HG03575 (cell line): ENCODE data around the gene CPED1.
"Not testable (repeated sequence)": the region's sequence is repeated elsewhere in the genome, so short reads cannot be mapped to it uniquely, and the experiment has no call there.

ENCODE experiments used
- ATAC-seq: cut with Tn5 transposase; IDR thresholded peaks from one replicate; pipeline ENCODE4 v1.9.1; 2021; ENCODE audit not compliant: unreplicated experiment, insufficient number of reproducible peaks, low FRiP score; ENCODE audit errors: extremely low read depth

Gene CPED1

DNA sequence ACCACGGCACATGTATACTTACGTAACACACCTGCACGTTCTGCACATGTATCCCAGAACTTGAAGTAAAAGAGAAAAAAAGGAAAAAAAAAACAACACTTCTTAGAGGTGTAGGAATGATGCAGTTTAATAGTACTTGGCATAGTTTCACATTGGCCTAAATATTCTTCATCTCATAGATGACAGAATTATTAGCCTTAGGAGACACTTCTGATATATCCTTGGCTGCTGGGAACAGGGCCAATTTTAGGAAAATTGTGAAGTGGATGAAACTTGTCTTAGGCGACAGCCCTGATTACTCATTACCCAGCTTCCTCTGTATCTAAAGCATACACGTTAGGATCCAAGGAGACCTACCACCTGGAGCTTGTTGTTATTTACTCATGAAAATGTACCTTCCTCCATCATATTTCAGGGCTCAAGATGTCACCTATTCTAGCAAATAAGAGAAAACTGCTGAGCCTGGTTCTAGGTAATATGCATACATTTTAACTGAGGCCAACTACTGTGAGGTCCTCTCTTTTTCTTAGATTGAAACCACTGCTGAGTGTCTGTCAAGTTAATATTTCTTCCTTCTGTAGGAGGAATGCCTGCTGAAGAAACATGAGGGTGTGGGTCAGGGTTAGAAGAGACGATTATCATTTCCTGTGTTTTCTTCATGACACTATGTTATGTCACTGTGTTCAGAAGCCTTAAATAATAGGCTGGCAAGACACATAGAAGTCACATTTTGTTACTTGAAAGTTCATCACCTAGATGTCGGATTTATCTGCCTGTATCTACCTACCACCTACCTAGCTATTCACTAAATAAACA lies 44.3 kb downstream of the CPED1 start:
- no peak for ATAC-seq

DNA sequence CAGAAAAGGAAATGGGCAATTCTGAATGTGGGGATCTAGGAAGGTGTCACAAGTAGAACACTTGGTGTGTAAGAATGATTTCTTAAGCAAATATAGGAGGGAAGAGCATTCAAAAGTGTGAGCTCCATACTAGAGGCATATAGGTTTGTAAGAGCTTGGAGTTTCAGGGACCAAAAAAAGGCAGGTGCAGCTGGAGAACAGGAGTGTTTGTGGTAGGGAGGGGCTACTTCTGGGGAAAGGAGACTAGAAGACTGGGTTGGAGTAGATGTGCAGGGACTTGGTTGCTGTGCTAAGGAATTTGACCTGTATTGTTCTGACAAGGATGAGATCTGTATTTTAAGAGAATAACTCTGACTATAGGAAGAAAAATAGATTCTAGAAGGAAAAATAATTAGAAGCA lies 46.4 kb downstream of the CPED1 start:
- ATAC-seq: no peak

DNA sequence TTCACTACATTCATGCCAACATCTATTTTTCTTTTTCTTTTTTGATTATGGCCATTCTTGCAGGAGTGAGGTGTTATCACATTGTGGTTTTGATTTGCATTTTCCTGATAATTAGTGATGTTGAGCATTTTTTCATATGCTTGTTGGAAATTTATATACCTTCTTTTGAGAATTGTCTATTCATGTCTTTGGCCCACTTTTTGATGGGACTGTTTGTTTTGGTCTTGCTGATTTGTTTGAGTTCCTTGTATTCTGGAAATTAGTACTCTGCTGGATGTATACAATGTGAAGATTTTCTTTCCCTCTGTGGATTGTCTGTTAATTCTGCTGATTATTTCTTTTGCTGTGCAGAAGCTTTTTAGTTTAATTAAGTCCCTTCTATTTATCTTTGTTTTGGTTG lies 48.3 kb downstream of the CPED1 start:
- ATAC-seq: not testable (repeated sequence)

DNA sequence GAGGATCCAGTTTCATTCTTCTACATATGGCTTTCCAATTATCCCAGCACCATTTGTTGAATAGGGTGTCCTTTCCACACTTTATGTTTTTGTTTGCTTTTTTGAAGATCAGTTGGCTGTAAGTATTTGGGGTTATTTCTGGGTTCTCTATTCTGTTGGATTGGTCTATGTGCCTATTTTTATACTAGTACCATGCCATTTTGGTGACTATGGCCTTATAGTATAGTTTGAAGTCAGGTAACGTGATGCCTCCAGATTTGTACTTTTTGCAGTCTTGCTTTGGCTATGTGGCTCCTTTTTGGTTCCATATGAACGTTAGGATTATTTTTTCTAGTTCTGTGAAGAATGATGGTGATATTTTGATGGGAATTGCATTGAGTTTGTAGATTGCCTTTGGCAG lies 48.8 kb downstream of the CPED1 start:
- ATAC-seq: not testable (repeated sequence)

DNA sequence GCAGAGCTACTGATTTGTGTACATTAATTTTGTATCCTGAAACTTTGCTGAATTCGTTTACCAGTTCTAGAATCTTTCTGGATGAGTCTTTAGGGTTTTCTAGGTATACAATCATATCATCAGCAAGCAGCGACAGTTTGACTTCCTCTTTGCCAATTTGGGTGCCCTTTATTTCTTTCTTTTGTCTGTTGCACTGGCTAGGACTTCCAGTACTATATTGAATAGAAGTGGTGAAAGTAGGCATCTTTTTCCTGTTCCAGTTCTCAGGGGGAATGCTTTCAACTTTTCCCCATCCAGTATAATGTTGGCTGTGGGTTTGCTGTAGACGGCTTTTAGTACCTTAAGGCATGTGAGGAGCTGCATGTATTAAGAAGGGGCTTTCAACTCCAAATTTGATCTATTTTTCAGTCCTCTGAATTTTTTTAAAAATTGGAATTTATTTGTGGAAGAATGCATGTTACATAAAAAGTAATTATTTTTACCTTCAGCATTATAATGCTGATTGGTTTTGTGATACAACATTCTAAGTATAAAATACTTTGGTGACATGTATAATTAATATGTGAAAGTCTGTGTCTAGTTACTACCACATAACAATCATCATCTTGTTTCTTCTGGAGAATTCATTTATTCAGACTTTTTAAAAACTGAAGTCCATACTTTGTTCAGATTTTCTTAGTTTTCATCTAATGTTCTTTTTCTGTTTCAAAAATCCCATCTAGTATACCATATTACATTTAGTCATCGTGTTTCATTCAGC lies 49.6 kb downstream of the CPED1 start:
- no peak for ATAC-seq

DNA sequence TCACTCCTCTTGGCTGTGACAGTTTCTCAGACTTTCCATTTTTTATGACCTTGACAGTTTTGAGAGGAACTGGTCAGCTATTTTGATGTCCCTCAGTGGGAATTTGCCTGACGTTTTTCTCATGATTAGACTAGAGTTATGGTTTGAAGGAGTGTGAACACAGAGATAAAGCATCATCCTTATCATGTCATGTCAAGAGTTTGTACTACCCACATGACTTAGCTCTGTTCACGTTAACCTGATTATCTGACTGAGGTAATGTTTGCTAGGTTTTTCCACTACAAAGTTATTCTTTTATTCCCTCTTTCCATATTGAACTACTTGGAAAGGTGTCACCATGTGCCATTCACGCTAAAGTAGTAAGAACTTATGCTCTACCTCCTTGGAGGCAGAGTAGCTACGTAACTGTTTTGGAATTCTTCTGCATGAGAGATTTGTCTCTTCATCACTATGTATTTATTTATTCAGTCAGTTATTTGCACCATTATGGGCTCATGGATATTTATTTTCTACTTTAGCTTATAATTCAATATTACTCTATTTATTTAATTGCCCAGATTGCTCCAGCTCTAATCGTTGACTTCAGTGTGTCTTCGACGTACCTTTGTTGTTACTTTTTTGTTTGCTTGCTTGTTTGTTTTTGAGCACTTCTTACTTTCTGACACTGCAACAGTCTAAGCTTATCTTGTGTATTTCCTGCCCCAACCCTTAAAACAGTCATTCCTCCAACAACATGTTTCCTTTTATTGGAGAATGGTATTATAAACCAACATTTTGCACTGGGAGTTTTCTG lies 50.4 kb downstream of the CPED1 start:
- no peak for ATAC-seq

DNA sequence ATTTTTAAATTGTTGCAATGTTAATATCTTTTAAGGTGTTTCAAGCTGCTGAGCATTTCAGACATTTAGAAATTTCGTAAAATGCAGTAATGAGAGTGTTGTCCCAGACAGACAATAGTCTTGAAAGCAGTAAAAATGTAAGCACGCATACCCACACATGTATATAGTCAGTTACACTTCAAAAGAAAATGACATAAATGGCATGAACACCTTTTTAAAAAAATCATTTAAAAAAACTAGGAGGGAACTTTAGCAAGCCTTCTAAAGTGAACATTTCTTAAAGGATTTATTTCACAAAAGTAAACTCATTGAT lies 51.0 kb downstream of the CPED1 start:
- ATAC-seq: no peak

DNA sequence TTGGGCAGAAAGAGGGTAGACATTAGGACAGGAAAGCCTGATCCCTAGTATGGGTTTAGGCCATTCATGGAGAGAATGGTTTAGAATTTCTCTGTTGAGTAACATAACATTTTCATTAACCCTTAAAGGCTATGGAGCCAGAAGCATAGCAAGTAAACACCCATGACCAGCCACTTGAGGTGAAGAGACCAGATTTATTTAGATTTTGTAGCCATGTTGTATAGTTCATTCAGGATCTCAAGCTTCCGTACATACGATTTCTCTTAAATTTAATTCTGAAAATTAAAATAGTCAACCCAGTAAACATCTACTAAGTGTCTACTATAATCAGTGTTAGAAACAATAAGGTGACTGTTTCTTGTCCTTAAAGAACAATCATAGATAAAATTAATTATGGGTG lies 51.5 kb downstream of the CPED1 start:
- no peak for ATAC-seq

DNA sequence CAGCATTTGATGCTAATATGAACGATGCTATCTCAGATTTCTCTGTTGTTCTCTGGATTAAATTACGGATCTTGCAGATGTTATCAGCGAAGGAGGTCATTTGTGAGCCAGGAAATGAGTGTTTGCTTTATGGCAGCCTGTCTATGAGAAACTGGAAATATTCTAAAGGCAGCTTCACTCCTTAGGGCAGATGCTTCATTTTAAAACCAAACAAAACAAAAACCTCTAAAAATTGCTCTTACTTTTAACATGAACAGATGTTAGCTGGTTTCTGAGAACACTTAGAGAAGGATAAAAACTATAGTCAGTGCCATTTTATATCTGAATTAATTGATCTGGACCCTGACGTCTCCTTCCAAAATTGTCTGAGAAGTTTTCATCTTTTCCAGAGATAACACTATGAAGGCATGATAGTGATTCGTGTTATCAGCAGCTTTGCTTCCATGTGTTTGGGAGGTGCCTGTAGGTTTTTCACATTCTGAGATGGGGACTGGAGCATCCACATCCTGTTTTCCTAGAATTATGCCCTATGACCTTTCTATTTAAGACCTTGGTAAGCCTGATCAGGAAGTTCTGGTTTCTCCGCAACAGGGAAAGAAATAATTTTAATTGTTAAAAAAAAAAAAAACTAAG lies 53.1 kb downstream of the CPED1 start:
- ATAC-seq: no peak

DNA sequence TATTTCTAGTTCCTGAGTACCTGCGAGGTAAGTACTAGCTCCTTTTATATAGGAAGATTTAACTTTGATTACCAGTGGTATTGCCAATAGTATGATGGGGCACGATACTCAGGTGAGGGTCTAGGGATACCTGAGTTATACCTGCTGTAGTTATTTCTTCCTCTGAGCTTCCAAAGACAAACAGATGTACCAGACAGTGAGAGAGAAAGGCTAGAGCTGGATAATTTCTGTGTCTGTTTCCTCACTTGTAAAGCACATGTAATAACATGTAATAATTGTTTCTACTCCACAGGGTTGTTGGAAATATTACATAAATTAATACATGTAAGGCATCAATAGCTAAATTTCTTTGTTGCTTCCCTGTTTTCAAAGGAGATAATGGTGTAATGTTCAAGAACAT lies 53.7 kb downstream of the CPED1 start:
- no peak for ATAC-seq

DNA sequence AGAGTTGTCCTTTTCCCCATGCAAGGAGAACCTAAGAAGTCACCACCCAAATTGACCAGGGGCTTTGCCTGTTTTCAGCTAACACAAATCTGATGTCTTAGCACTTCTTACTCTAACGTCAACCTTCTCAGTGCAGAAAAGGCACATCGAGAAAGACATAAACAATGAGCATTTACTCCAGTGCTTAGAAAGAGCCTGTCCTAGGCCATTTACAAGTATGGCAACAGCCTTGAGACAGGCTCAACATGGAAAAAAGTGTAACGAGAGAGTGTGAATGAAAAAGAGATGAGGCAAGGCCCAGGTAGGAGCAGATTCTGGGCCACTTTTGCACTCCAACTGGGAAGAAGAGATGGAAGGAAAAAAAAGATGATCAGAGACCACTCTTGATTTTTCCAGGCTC lies 54.4 kb downstream of the CPED1 start:
- no peak for ATAC-seq

DNA sequence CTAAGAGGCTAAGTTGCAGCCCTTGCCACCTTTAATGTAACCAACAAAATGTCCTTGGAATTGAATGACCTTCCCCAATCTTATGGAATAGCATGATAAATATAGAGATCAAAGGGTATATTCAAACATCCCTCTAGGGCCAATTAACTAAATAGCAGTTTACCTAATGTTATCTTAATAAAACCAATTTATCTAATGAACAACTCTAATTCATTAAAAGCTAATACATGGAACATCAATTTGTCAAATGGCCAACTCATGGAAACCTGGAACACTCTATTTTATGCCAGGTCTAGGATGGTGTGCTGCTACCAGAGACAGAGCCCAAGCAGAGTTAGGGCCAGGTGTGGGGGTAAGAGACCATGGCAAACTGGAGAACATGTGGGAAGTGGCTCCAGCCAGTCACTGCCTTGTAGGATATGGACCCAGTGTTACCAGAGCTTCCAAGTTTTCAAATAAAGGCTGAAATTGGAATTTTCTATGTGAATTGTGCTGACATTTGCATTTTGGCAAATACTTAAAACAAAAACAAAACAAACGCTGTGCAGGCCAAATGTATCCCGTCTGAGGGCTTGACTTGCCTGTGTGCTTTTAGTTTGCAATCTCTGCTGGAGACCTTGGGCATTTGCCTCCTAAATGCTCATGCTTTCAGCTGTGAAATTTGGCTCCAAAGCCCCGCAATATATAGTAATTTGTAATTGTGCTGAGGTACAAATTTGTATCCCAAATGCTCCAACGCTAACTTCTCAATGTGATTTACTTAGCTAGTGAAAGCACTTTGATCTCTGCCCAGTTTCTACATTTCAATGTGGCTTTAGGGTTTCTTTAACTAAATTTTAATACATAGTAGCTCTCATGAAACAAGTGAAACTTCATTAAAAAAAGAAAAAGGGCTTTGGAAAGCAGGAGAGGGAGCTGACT lies 55.1 kb downstream of the CPED1 start:
- ATAC-seq: no peak

DNA sequence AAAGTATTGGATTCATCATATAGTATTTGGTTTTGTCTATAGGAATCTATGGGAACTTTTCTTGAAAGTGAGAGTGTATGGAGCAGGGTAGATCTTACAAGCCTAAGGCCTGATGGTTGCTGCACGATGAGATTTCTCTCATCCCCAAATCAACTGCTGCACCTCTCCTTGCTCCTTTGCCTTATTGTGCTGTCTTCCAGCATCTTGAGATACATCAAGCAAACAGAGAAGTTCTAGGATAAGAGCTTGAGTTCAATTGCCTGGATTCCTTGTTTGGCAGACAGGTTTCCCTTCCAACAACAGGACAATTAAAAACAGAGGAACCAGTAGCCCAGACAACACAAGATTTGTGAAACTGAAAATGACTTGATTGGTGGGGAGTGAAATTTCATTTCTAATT lies 56.6 kb downstream of the CPED1 start:
- no peak for ATAC-seq

DNA sequence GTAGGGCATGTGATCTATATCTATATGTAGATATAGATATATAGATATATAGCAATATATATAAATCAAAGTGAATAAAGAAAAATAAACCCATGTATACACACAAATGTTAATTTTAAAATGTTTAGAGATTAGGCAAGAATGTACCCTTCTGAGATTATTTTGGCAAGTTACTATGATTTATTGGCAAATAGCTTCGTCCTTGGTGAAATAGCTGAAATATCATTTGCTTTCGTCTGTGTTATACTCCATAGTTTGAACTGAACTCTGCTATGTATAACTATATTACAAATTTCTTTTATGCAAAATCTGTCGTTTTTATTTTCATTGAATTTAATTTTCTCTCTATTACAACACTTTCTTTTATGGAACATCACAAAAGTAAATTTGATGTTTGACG lies 57.5 kb downstream of the CPED1 start:
- ATAC-seq: no peak

DNA sequence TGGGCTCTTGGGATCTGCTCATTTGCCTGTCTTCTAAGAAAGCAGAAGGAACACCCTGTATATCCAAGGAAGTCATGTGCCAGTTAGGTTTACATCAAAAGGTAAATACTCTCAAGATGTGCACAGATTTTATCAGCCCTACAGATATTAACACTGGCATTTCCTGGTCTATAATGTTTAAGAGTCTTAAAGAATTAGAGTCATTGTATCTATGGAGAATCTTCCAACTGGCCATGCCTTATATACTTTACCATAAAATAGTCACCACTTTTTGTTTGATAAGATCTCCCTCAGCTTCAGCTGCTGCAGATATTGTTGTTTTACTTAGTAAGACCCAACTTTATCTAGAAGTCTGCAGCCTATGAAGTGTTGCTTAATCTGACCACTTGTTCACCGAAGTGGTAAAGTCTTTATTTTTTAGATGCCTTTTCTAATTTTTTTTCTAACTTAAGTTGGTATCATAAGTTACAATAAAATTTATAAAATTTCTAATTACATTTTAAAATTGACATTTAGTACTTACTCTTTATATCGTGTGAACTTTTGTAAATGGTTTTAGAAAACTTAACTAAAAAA lies 58.5 kb downstream of the CPED1 start:
- ATAC-seq: no peak

DNA sequence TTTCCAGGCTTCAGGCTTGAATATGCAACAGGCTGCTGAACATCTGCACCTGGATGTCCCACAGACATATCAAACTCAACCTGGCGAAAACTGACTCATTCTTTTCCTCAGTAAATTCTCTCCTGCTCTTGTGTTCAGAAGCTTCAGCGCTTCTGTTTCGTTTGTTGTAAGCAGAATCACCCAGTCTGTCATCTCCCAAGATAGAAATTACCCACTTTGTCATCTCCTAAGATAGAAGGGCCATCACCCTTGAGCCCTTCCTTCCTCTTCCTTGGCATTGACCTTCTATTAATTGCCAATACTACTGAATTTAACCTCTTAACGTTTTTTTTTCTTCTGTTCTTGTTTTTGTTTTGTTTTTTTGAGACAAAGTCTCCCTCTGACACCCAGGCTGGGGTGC lies 59.7 kb downstream of the CPED1 start:
- ATAC-seq: no peak

DNA sequence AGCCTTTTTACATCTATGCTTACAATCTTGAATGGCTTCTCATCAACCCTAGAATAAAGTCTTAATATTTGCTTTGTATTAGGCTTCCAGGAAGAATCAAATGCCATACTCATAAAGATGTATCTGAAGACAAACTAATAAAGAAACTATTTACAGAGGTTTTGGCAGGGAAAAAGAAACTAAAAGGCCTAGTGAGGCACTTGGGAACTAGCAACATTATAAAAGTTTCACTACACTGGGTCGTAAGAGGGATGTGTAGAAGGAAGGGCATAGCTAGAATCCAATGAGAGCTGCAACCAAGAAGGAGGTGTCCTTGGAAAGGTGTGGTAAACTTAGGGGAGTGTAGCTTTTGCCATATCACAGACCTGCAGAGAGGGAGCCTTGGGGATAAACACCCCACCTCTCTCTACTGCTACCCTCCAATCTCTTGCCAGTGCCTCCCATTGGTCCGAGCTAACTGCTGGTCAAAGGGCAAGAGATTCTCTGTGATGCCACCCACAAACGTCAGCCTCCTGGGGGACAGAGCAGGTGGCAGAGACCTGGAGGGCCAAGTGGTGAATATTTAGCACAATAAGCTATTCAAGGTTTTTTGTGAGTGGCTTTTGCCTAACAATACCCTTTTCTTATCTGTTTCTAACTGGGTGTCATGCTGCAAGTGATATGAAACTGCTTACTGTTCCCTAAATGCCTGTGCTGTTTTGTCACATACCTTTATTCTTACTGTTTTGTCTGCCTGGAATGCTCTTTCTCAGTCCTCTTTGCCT lies 60.7 kb downstream of the CPED1 start:
- no peak for ATAC-seq

DNA sequence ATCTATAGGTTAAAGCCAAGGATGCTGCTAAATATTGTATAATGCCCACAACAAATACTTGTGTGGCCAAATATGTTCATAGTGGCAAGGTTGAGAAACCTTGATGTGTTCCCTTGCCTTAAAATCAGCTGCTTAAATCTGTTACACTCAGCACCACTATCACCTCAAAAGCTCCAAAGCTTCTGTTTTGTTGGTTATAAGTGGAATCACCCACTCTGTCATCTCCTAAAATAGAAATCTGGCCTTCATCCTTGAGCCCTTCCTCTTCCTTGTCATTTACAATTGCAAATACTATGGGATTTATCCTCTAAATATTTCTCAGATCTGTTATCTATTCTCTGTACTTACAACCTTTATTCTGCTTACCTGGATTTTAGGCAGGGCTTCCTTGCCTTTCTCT lies 61.4 kb downstream of the CPED1 start:
- no peak for ATAC-seq
